Mammary epithelial cell (primary cell): Measurements from ENCODE around the gene USP3.

Source experiments
- EZH2 ChIP-seq: IDR thresholded peaks from 2 replicates; pipeline ENCODE4 v1.6.1; 2012; ENCODE audit warnings: low read length, inconsistent platforms, borderline replicate concordance
- TF ChIP-seq, protein P1 (sequence below), 2 donors: IDR thresholded peaks in 1 of 2; conservative IDR thresholded peaks in 1 of 2; 2 replicates each; pipeline ENCODE4 v1.5.1; 2011 to 2012; ENCODE audit warnings: inconsistent platforms in 2 of 2, low read length in 2 of 2, mild to moderate bottlenecking in 2 of 2, control low read depth in 1 of 2, low read depth in 1 of 2; ENCODE audit not compliant: insufficient read depth in 1 of 2; ENCODE audit errors: extremely low read depth in 1 of 2

- TF ChIP-seq EZH2: no peak
- TF ChIP-seq, protein P1, sequence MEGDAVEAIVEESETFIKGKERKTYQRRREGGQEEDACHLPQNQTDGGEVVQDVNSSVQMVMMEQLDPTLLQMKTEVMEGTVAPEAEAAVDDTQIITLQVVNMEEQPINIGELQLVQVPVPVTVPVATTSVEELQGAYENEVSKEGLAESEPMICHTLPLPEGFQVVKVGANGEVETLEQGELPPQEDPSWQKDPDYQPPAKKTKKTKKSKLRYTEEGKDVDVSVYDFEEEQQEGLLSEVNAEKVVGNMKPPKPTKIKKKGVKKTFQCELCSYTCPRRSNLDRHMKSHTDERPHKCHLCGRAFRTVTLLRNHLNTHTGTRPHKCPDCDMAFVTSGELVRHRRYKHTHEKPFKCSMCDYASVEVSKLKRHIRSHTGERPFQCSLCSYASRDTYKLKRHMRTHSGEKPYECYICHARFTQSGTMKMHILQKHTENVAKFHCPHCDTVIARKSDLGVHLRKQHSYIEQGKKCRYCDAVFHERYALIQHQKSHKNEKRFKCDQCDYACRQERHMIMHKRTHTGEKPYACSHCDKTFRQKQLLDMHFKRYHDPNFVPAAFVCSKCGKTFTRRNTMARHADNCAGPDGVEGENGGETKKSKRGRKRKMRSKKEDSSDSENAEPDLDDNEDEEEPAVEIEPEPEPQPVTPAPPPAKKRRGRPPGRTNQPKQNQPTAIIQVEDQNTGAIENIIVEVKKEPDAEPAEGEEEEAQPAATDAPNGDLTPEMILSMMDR (conservative IDR thresholded peaks at IDR 0.05 in 1 of 2, IDR thresholded peaks at IDR 0.05 in 1 of 2; ENCODE audit: extremely low read depth in 1 of 2, insufficient read depth in 1 of 2, low read depth in 1 of 2, low read length in 2 of 2): no peak
These were observed 28.7 kb upstream of the USP3 start for GRCh38 chr15:63475707-63476106.
